Cardiac muscle cell (in vitro differentiated cells and primary cell): Measurements from ENCODE around the gene PNISR. TPM values are rescaled to one million over a fixed set of nuclear protein-coding genes. Genes with fewer than 3 reads are reported as not detected.

ENCODE experiments used
- DNase-seq, 2 donors: peaks; one replicate each; pipeline versions ENCODE4 v3.0.0 to v3.0.0-alpha.2; 2010 to 2017; ENCODE audit warnings: low read depth in 1 of 2, low spot score in 1 of 2
- H3K27ac ChIP-seq: fragments of 200-600 bp; sonication (generic); 2 replicates; pipeline ENCODE4 v1.5.1; 2016
- H3K27me3 ChIP-seq: fragments of 200-600 bp; sonication (generic); 2 replicates; pipeline ENCODE4 v1.6.0; 2016; ENCODE audit warnings: control low read depth
- H3K36me3 ChIP-seq: fragments of 200-600 bp; sonication (generic); 2 replicates; pipeline ENCODE4 v1.5.1; 2016; ENCODE audit warnings: control low read depth
- H3K4me1 ChIP-seq: fragments of 200-600 bp; sonication (generic); 2 replicates; pipeline ENCODE4 v1.8.1; 2017; ENCODE audit warnings: low read depth, mild to moderate bottlenecking, mixed run types
- H3K4me3 ChIP-seq: fragments of 200-600 bp; sonication (generic); 2 replicates; pipeline ENCODE4 v1.5.1; 2016; ENCODE audit warnings: mild to moderate bottlenecking
- H3K9me3 ChIP-seq: fragments of 200-600 bp; sonication (generic); 2 replicates; pipeline ENCODE4 v1.5.1; 2017; ENCODE audit warnings: low read depth, mild to moderate bottlenecking, control low read depth
- polyA plus RNA-seq: library from polyadenylated mRNA; unstranded; fragments of >200 nt; fragmentation: Nextera tagmentation; extraction: Ambion mirVana; gene quantifications from 2 replicates; pipeline ENCODE4 v1.2.1, GENCODE V29; 2016
- total RNA-seq: library from RNA; depleted of rRNA; stranded (reverse); fragments of >200 nt; gene quantifications from 2 replicates; pipeline ENCODE4 v1.2.3, GENCODE V29; 2016
- TF ChIP-seq, protein P1 (sequence below): IDR thresholded peaks from 2 replicates; pipeline ENCODE4 v1.5.1; 2012; ENCODE audit warnings: low read depth, mild to moderate bottlenecking, low read length

The PNISR gene
- total and polyA plus RNA-seq, 2 experiments from 2014 or later = 175 to 217 TPM

- Histone ChIP-seq H3K36me3 (no peaks in the 10 kb centered on the region), H3K4me1 (no peaks in the 10 kb centered on the region), H3K9me3 (no peaks in the 10 kb centered on the region), H3K27ac (no peak overlapping the region), H3K27me3 (peaks cover under 1% of the 10 kb centered on the region), H3K4me3 (no peak overlapping the region)
- TF ChIP-seq, protein P1, sequence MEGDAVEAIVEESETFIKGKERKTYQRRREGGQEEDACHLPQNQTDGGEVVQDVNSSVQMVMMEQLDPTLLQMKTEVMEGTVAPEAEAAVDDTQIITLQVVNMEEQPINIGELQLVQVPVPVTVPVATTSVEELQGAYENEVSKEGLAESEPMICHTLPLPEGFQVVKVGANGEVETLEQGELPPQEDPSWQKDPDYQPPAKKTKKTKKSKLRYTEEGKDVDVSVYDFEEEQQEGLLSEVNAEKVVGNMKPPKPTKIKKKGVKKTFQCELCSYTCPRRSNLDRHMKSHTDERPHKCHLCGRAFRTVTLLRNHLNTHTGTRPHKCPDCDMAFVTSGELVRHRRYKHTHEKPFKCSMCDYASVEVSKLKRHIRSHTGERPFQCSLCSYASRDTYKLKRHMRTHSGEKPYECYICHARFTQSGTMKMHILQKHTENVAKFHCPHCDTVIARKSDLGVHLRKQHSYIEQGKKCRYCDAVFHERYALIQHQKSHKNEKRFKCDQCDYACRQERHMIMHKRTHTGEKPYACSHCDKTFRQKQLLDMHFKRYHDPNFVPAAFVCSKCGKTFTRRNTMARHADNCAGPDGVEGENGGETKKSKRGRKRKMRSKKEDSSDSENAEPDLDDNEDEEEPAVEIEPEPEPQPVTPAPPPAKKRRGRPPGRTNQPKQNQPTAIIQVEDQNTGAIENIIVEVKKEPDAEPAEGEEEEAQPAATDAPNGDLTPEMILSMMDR = no peak
- DNase-seq = no peak
Observed at GRCh38 chr6:99359800-99360199, 65.3 kb downstream of the PNISR start.

- Histone ChIP-seq H3K9me3 (no peaks in the 10 kb centered on the region), H3K27ac (no peak overlapping the region), H3K4me1 (no peaks in the 10 kb centered on the region), H3K4me3 (no peak overlapping the region), H3K27me3 (peaks cover 9% of the 10 kb centered on the region), H3K36me3 (no peaks in the 10 kb centered on the region)
- TF ChIP-seq, protein P1 = no peak
- DNase-seq = no peak
Observed at GRCh38 chr6:99356641-99357040, 68.5 kb downstream of the PNISR start.

DNA sequence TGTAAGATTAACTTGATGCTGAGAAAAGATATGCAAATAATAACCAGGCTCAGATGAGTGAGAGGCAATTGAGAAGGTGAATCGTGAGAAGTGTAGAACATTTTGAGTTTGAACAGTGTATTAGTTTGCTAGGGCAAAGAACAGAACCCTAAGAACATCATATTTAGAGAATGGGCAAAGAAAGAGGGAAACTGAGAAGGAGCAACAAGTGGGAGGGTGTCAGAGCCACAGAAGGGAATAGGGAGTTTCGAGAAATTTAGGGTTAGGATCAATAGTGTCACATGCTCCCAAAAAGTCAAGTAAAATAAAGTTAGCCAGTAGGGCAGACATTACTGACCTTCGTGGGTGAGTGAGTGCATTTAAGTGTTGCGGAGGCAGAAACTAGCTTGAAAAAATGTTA, 70.1 kb downstream of the PNISR start:
- TF ChIP-seq, protein P1 = no peak
- Histone ChIP-seq H3K4me3 (no peak overlapping the region), H3K27ac (no peak overlapping the region), H3K27me3 (peaks cover 25% of the 10 kb centered on the region), H3K4me1 (no peaks in the 10 kb centered on the region), H3K9me3 (no peaks in the 10 kb centered on the region), H3K36me3 (no peaks in the 10 kb centered on the region)
- no peak for DNase-seq

GRCh38 chr6:99353126-99353525, 72.0 kb downstream of the PNISR start:
- Histone ChIP-seq H3K36me3 (no peaks in the 10 kb centered on the region), H3K9me3 (no peaks in the 10 kb centered on the region), H3K4me3 (no peak overlapping the region), H3K4me1 (no peaks in the 10 kb centered on the region), H3K27me3 (peaks cover 41% of the 10 kb centered on the region), H3K27ac (no peak overlapping the region)
- TF ChIP-seq, protein P1 = no peak
- peak; percentile 19 to 79 for DNase-seq

DNA sequence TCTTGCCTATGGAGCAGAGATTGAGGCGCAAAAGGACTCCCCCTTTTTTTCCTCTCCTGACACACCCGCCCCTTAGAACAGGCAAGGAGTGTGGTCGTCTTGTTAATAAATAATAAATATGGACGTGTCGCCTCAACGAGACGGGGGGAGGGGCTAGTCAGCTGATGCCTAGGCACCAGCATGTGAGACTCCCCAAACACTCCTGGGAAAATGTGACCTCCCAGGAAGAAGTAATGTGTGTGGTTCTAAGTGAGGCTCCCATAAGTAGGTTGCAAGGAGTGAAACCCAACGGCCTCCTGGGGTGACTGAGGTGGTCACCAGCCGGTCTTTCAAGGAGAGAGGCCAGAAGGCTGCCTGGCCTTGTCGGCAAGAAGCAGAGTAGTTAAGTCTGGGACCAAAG, 74.5 kb downstream of the PNISR start:
- DNase-seq = no peak
- Histone ChIP-seq H3K4me1 (no peaks in the 10 kb centered on the region), H3K4me3 (no peak overlapping the region), H3K27ac (no peak overlapping the region), H3K9me3 (no peaks in the 10 kb centered on the region), H3K27me3 (peaks cover 41% of the 10 kb centered on the region), H3K36me3 (no peaks in the 10 kb centered on the region)
- TF ChIP-seq, protein P1 = no peak
